Measurements from ENCODE around the gene HIGD1A.

Gene HIGD1A

DNA sequence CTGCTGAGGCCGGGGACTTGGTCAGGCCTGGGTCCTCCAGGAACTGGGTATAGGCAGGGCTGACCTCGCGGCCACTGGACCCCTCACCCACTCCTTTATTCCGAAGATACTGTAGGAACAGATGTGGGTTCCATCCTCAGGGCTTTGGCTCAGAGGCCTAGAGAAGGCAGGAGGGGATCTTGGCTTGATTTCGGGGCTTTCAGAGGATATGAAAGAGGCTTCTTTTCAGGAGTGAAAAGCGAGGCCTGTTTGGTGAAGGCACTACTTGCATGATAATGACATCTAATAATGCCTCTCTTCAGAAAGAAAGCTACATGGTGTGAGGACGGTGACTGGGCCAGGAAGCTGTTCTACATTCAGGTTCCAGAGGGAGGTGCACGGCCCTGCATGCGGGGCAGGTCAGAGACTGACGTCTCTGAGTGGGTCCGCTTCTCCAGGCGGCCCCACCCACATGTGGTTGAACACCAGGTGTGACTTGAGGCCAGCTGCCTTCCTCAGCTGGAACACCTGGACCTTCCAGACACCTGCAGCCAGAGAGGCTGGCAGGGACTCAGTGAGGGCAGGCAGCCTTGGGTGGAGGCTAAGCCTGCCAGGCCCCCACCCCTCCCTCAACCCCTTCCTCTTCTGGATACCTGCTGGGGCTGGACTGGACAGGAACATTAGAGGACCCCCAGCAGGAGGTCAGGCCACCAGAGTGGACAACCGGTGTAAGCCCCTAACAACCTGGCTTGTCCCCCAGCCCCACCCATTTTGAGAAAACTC lies 70.6 kb downstream of the HIGD1A start:
- DNase-seq = no peak
